Keratinocyte (primary cell): Measurements from ENCODE around the gene LRRC3B. TPM values are rescaled to one million over a fixed set of nuclear protein-coding genes. Genes with fewer than 3 reads are reported as not detected.

Experiments
- DNase-seq: peaks from one replicate; pipeline ENCODE4 v3.0.0-alpha.2; 2011; ENCODE audit warnings: low read depth, missing footprints, low spot score
- FAIRE-seq: peaks from 2 replicates; lab custom pipeline; 2011; peaks lifted over from hg19 to GRCh38; lab: Jason Lieb, UNC
- H2AFZ ChIP-seq: 2 replicates; pipeline ENCODE4 v1.6.0; 2012; ENCODE audit warnings: low read length, control low read depth, inconsistent platforms; ENCODE audit not compliant: control insufficient read depth
- H3K27ac ChIP-seq: 2 replicates; pipeline ENCODE4 v1.5.1; 2011; ENCODE audit warnings: low read length; ENCODE audit not compliant: control insufficient read depth, insufficient read depth
- H3K27me3 ChIP-seq: 3 replicates; pipeline ENCODE4 v1.6.0; 2011; ENCODE audit warnings: low read length; ENCODE audit not compliant: control insufficient read depth, insufficient read depth; ENCODE audit errors: extremely low read depth
- H3K36me3 ChIP-seq, 2 experiments: 2 replicates in 1 of 2; 3 replicates in 1 of 2; pipeline ENCODE4 v1.5.1; 2011; ENCODE audit warnings: low read length in 2 of 2, mild to moderate bottlenecking in 1 of 2; ENCODE audit not compliant: control insufficient read depth in 2 of 2, insufficient read depth in 2 of 2; ENCODE audit errors: extremely low read depth in 1 of 2
- H3K4me1 ChIP-seq: 3 replicates; pipeline ENCODE4 v1.5.1; 2011; ENCODE audit warnings: low read length; ENCODE audit not compliant: control insufficient read depth, insufficient read depth; ENCODE audit errors: extremely low read depth
- H3K4me2 ChIP-seq: 3 replicates; pipeline ENCODE4 v1.6.0; 2011; ENCODE audit warnings: low read depth, low read length; ENCODE audit not compliant: control insufficient read depth, insufficient read depth; ENCODE audit errors: extremely low read depth
- H3K4me3 ChIP-seq, 3 experiments: fragments of 200-600 bp in 1 of 3; sonication (generic) in 1 of 3; 2 replicates in 2 of 3; 3 replicates in 1 of 3; pipeline ENCODE4 v1.5.1; 2011 to 2016; ENCODE audit warnings: low read length in 3 of 3, mild to moderate bottlenecking in 3 of 3, control low read depth in 2 of 3, inconsistent platforms in 1 of 3, low read depth in 1 of 3, mixed read lengths in 1 of 3, mixed run types in 1 of 3, moderate library complexity in 1 of 3; ENCODE audit not compliant: control insufficient read depth in 2 of 3, insufficient read depth in 2 of 3; ENCODE audit errors: extremely low read depth in 1 of 3
- H3K79me2 ChIP-seq: 2 replicates; pipeline ENCODE4 v1.6.0; 2012; ENCODE audit warnings: low read length; ENCODE audit not compliant: control insufficient read depth, insufficient read depth
- H3K9ac ChIP-seq: 3 replicates; pipeline ENCODE4 v1.6.0; 2011; ENCODE audit warnings: low read length; ENCODE audit not compliant: control insufficient read depth, insufficient read depth; ENCODE audit errors: extremely low read depth
- H3K9me1 ChIP-seq: 3 replicates; pipeline ENCODE4 v1.6.0; 2011; ENCODE audit warnings: low read length; ENCODE audit not compliant: control insufficient read depth, insufficient read depth; ENCODE audit errors: extremely low read depth
- H3K9me3 ChIP-seq: 2 replicates; pipeline ENCODE4 v1.5.1; 2012; ENCODE audit warnings: low read depth, low read length; ENCODE audit not compliant: control insufficient read depth
- H4K20me1 ChIP-seq: 3 replicates; pipeline ENCODE4 v1.6.0; 2011; ENCODE audit warnings: low read length; ENCODE audit not compliant: control insufficient read depth, insufficient read depth; ENCODE audit errors: extremely low read depth
- EZH2 ChIP-seq: IDR thresholded peaks from one replicate; pipeline ENCODE4 v1.6.1; 2012; ENCODE audit warnings: inconsistent platforms, mild to moderate bottlenecking, low read length, moderate library complexity
- dilution Hi-C: fragments of 300-500 bp; cut with MboI; formaldehyde crosslinking; loops from one replicate; pipeline ENCODE4 v1.7.0; 2020; ENCODE audit warnings: low sequenced_read_pairs; ENCODE audit not compliant: extremely low pct_ligation_motif_present
- polyA plus RNA-seq, 5 experiments: library from polyadenylated mRNA; depleted of rRNA in 3 of 5; stranded (reverse) in 3 of 5; stranded (forward) in 1 of 5; unstranded in 1 of 5; fragments of >200 nt; gene quantifications; 1 replicate in 1 of 5; 2 replicates in 3 of 5; 3 replicates in 1 of 5; pipeline versions ENCODE4 v1.2.1 to v1.2.3, GENCODE V29; 2011 to 2012; ENCODE audit warnings: missing spikeins in 2 of 5, low read depth in 1 of 5, low replicate concordance in 1 of 5
- TF ChIP-seq, protein P1 (sequence below), 3 experiments: IDR thresholded peaks in 1 of 3; conservative IDR thresholded peaks in 1 of 3; optimal IDR thresholded peaks in 1 of 3; 2 replicates in 2 of 3; 3 replicates in 1 of 3; pipeline versions ENCODE3 to v1.5.1; 2011; ENCODE audit warnings: low read length in 3 of 3, mild to moderate bottlenecking in 3 of 3, moderate library complexity in 2 of 3, control low read depth in 1 of 3, inconsistent platforms in 1 of 3; ENCODE audit not compliant: insufficient read depth in 2 of 3; ENCODE audit errors: extremely low read depth in 1 of 3

LRRC3B gene
- polyA plus RNA-seq, 1 donor (not counting 4 experiments of a cell fraction or from before 2014, with no cell fraction given), result not detected

DNA sequence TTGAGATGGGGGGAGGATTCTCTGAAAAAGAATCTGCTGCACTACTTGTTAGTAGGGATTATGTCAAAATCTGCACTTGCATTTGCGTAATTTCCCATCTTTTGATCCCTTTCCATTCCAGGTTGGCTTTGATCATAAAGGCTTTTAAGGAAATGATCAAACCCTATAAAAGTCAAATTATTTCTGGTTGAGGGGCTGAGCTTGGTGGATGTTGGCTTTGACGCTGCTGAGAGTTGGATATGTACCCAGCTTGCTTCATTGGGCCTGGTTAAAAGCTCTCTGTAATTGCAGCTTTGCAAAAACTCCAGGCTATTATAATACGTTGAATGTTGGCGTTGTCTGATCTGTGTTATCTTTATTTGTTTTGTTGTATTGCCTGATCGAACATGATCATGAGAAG lies 12.0 kb downstream of the LRRC3B start:
- no peak overlapping the region for H3K4me2 ChIP-seq
- TF ChIP-seq, protein P1, sequence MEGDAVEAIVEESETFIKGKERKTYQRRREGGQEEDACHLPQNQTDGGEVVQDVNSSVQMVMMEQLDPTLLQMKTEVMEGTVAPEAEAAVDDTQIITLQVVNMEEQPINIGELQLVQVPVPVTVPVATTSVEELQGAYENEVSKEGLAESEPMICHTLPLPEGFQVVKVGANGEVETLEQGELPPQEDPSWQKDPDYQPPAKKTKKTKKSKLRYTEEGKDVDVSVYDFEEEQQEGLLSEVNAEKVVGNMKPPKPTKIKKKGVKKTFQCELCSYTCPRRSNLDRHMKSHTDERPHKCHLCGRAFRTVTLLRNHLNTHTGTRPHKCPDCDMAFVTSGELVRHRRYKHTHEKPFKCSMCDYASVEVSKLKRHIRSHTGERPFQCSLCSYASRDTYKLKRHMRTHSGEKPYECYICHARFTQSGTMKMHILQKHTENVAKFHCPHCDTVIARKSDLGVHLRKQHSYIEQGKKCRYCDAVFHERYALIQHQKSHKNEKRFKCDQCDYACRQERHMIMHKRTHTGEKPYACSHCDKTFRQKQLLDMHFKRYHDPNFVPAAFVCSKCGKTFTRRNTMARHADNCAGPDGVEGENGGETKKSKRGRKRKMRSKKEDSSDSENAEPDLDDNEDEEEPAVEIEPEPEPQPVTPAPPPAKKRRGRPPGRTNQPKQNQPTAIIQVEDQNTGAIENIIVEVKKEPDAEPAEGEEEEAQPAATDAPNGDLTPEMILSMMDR (optimal IDR thresholded peaks at IDR 0.05 in 1 of 3, IDR thresholded peaks at IDR 0.05 in 1 of 3, conservative IDR thresholded peaks at IDR 0.05 in 1 of 3; ENCODE audit: extremely low read depth in 1 of 3, insufficient read depth in 2 of 3, low read length in 3 of 3), result no peak
- TF ChIP-seq EZH2, result no peak
- FAIRE-seq (no peak), DNase-seq (no peak)
- no peak overlapping the region for H3K9ac ChIP-seq
- no peaks in the 10 kb centered on the region for H3K4me1 ChIP-seq
- no peaks in the 10 kb centered on the region for H3K79me2 ChIP-seq
- no peak overlapping the region for H3K27ac ChIP-seq
- no peaks in the 10 kb centered on the region for H3K9me3 ChIP-seq
- H3K4me3 ChIP-seq, result no peak overlapping the region
- dilution Hi-C loops, result no loop called here
- H2AFZ ChIP-seq, result no peak overlapping the region
- no peaks in the 10 kb centered on the region for H3K9me1 ChIP-seq
- H3K36me3 ChIP-seq, result no peaks in the 10 kb centered on the region
- H4K20me1 ChIP-seq, result no peaks in the 10 kb centered on the region
- H3K27me3 ChIP-seq, result no peaks in the 10 kb centered on the region

DNA sequence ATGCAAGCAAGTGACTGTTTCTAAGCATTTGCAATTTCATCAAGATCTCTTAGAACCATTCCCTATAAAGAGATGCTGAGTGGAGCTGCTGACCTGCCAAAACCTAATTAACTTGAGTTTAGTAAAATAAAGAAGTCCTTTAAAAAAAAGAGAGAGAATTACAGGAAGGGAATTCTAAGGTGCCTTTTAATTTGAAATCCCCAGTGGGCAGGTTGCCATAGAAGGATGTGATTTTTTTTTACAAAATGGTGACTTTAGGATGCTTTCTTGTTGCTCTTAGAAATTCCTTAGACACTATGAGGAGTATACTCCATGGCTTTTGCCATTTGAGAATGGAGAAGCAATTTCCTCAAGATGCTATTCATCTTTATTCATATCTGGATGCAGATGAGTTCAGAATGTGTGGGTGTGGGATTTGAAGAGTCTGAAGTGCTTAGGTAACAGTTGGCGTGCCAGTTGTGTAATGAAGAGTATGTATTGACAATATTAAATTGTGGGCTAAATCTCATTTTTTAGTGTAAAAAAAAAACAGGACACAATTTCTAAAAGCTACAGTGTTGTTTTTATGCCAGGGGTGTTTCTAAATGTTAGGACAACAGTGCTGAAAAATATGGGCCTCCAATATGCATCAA lies 13.6 kb downstream of the LRRC3B start:
- H3K79me2 ChIP-seq, result no peaks in the 10 kb centered on the region
- H3K4me1 ChIP-seq, result no peaks in the 10 kb centered on the region
- H3K36me3 ChIP-seq, result no peaks in the 10 kb centered on the region
- no peaks in the 10 kb centered on the region for H3K9me3 ChIP-seq
- DNase-seq, result no peak
- no peaks in the 10 kb centered on the region for H3K27me3 ChIP-seq
- H4K20me1 ChIP-seq, result no peaks in the 10 kb centered on the region
- dilution Hi-C loops, result no loop called here
- no peak for TF ChIP-seq EZH2
- TF ChIP-seq, protein P1 (optimal IDR thresholded peaks at IDR 0.05 in 1 of 3, IDR thresholded peaks at IDR 0.05 in 1 of 3, conservative IDR thresholded peaks at IDR 0.05 in 1 of 3; ENCODE audit: extremely low read depth in 1 of 3, insufficient read depth in 2 of 3, low read length in 3 of 3), result no peak
- no peak overlapping the region for H3K4me2 ChIP-seq
- H3K9ac ChIP-seq, result no peak overlapping the region
- H3K9me1 ChIP-seq, result no peaks in the 10 kb centered on the region
- H2AFZ ChIP-seq, result no peak overlapping the region
- FAIRE-seq, result no peak
- H3K27ac ChIP-seq, result no peak overlapping the region
- H3K4me3 ChIP-seq, result no peak overlapping the region
